HG02840 (cell line): Measurements from ENCODE around the gene SFMBT2.
"Not testable (repeated sequence)": the region's sequence is repeated elsewhere in the genome, so short reads cannot be mapped to it uniquely, and the experiment has no call there.

ENCODE experiments used
- ATAC-seq: cut with Tn5 transposase; IDR thresholded peaks from one replicate; pipeline ENCODE4 v1.9.1; 2021; ENCODE audit warnings: mild to moderate bottlenecking, moderate library complexity, moderate number of reproducible peaks; ENCODE audit not compliant: unreplicated experiment, low FRiP score

SFMBT2 gene

DNA sequence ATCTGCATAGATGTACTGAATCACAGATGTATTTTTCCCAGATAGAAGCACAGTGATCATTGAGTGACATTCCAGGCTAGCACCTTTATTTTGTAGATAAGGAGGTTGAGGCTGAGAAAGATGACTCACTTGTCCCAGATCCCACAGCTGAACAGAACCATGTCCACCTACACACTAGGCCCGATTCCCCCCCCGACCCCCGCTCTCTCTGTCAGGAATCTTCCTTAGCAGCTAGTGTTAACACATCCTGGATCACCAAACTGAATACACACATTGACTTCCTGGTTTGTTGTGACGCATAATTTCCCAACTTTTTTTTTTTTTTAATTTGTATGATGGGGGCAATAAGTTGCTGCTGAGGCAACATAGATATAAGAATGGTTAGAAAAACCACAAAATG, 5.2 kb downstream of the SFMBT2 start:
- no peak for ATAC-seq

DNA sequence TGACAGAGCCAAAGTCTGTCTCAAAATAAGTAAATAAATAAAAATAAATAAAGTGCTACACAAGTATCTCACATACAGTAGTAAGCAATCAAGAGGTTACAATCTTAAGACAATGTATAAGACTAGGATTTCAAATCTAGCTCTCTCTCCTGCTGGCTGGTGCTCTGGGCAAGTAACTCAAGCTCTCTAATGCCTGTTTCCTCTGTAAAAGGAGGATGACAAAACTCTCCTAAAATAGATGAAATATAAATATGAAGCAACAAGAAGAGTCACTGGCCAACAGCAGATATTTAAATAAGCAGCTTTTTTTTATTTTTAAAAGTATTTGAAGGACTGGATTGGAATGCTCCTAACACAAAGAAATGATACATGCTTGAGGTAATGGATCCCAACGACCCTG, 7.2 kb downstream of the SFMBT2 start:
- no peak for ATAC-seq

DNA sequence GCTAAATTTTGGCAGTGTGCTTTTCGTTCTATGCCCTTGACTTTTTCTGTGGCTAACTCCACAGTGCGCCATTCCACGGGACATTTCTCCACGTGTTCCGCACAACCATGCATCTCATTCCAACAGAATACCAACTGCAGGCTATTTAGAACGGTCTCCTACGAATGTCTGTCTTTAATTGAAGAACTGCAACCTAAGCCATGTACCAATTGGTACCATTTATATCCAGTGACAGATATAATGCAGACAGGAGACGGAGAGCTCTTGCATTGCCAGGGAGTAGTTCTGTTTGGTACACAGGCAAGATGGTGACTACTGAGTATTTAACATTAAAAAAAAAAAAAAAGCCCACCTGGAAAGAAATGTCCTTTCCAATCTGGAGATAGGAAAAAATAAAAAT, 9.1 kb downstream of the SFMBT2 start:
- ATAC-seq, result no peak

DNA sequence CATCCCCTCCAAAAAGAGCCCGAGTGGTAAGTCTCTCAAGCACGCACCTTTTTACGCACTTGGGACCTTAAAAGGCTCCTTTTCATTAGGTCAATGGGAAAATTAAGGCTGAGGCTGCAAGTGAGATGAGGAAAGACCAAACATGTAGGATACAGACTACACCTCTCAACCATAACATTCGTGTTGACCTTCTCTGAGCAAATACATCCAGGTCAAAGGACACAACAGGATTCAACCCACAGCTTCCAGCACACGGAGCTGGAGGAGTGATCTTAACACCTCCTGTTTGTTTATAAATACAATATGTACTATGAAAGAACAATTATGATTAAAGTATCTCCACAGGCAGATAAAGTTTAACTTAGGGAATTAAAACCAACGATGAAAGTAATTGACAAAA, 9.7 kb downstream of the SFMBT2 start:
- no peak for ATAC-seq

DNA sequence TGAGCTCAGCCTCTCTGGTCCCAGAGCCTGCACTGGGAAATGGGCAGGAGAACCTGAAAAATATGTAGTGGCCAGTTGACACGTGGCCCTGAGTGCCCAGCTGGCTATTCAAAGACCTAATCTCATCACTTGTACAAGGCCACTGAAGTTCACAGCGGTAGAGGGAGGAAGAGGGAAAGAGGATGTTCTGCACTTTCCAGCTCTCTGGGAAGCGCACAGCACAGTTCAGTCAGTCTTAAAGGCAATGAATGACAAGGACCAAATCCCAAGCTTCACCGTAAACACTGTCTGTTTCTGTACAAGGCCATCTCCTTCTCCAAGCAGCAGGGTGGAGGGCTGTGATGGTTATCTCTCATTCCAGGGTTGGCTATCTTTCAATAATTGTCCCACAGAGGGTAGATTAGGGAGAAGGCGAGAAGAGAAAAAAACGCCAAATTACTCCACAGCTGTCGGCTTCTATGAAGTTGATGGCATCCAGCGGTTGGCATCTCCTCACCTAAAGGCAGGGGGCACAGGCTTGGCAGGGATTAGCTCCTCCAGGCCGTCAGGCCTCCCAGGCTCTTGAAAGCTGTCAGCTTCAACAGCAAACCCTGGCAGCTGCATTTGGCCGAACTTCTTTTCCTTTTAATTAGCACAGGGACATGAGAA, 10.6 kb downstream of the SFMBT2 start:
- ATAC-seq, result no peak

DNA sequence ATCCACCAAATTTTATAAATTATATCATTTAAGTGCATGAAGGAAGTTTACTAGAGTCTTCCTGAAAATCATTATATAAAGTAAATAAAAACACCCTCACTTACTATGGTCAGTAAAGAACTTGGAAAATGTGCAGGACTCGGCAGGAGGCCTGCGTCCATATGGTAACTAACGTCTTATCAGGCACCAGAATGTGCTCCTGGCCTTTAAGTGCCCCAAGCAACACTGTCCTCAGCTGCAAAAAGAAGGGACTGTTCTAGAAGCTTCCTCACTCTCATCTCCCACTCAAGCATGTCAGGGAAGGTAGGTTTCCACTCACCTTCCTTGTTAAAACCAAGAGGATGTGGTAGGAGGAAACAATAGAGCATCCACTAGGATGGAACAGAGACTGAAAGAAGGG, 11.3 kb downstream of the SFMBT2 start:
- no peak for ATAC-seq

DNA sequence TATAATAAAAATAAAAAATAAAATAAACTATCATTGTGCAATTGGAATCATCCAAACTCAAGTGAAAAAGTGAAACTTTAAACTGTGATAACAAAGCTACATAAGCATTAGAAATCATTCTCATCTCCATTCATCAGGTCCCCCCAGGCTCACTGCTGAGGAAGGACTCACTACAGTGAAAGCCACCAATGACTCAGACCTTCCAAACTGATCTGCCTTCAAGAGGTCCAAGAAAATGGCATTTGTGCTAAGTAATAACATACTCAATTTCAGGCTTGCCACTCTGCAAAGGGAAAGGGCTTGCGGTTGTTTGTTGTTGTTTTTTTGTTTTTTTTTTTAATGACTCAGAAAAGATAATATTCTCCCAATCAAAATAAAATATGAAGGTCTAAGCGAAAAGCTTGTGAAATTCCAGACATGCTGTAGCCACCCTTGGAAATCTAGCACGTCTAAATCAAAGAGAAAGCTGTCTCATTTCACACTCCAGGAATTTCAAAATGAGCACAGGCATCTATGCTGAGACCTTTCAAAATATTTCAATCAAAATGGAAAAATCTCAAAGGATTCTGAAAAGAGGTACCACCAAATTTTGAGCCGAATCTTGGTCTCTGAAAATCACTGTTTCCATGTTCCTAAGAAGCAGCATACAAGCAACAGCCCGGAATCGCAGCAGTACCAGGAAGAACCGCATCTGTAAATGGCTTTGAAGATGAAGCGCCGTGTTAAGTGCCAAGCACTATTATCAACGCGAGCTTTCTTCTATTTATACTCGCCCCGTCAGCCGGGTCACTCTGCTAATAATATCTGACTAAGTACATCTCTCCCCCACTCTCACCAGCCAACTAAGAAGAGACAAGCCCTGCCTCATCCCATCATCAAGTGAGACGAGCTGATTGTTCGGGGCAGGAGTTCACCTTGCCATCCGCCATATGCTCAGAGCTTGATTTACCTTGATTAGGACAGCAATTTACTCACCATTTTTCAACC, 13.5 kb downstream of the SFMBT2 start:
- no peak for ATAC-seq

DNA sequence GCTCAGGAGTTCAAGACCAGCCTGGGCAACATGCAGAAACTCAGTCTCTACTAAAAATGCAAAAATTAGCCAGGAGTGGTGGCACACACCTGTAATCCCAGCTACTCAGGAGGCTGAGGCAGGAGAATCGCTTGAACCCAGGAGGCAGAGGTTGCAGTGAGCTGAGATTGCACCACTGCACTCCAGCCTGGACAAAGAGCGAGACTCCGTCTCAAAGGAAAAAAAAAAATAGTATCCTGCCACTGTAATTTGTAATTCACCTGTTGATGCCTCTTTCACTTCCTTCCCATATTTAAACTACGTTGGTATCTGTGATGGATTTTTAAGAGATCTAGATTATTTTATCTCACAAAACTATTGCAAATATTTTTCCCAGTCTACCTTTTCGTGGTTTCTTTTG, 18.5 kb downstream of the SFMBT2 start:
- ATAC-seq, result not testable (repeated sequence)

DNA sequence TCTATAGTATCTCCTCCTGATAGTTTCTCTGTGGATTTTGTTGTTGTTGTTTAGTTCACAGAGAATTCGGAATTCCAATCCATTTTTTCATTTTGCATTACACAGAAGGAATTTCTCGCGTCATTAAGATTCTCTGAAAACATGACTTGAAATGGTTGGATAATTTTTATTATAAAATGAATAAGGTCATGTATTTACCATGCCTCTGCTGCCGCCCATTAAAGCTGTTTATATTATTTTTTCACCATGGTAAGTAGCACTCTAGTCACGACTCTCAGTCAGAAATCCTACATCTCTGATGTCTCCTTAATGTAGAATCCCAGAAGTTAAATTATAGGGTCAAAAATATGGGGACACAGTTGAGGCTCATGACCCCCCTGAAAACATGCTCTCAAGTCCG, 19.1 kb downstream of the SFMBT2 start:
- no peak for ATAC-seq

DNA sequence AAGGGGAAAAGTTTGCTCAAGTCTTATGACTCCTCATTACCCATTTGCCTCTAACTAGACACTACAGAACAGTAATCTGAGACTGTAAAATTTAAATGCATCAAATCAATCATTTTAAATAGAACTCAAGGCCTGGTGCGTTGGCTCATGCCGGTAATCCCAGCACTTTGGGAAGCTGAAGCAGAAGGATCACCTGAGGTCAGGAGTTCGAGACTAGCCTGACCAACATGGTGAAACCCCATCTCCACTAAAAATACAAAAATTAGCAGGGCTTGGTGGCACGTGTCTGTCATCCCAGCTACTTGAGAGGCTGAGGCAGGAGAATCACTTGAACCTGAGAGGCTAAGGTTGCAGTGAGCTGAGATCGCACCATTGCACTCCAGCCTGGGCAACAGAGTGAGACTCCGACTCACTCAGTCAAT, 20.1 kb downstream of the SFMBT2 start:
- not testable (repeated sequence) for ATAC-seq

DNA sequence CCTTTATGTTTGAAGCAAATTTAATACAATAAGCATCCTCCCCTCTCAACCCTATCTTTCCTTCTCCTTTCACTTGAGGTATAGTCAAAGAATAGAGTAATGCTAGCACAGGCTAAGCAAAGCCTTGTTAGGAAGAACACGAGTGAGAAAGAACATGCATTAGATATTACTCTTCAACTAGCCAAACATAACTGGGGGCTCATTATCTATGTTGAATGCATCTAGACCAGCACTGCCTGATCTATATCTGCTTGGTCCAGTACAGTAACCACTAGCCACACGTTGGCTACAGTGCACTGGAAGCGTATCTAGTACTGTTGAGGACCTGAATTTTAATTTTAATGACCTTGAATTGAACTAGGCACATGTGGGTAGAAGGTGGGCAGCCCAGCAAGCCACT, 21.0 kb downstream of the SFMBT2 start:
- ATAC-seq, result no peak

DNA sequence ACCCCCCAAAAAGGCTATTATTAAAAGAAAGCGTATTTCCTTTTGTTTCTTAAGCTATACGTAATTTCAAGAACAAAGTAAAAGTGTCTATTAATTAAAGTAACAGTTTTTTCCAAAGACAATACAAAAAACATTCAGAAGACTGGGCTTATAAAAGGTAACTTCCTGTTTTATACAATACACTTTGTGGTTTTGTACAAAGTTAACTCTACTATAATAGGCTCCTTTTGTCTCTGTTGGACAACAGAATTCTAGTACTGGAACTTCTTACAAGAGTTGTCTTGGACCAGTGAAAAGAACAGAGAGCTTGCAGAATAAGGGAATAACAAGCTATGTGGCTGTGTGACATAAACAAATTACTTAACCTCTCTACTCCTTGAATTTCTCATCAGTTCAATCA, 21.5 kb downstream of the SFMBT2 start:
- ATAC-seq, result no peak

DNA sequence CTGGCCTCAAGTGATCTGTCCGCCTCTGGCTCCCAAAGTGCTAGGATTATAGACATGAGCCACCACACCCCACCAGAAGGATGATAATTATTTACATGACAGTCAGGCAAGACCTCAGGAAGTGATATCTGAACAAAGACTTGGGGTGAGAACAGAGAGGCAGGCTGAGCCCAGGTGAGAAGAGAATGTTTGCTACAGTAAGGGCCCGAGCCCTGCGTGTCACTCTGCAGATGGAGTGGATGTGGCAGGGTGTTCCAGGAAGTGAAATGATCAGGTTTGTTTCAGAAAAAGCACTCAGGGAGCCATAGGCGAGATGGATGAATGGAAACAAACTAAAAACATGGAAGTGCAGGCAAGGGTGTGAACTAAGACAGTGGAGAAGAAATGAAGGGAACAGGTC, 22.2 kb downstream of the SFMBT2 start:
- ATAC-seq, result no peak

DNA sequence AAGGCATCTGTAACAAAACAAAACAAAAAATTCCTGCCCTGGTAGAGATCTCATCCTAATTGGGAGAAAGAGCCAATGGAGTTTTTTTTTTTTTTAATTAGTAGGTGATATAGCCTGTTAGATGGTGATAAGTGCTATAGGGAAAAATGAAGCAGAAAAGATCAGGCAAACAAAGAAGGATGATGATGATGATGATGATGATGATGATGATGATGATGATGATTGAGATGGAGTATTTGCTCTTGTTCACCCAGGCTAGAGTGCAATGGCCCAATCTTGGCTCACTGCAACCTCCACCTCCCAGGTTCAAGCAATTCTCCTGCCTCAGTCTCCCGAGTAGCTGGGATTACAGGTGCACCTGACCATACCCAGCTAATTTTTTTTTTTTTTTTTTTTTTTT, 22.7 kb downstream of the SFMBT2 start:
- not testable (repeated sequence) for ATAC-seq

DNA sequence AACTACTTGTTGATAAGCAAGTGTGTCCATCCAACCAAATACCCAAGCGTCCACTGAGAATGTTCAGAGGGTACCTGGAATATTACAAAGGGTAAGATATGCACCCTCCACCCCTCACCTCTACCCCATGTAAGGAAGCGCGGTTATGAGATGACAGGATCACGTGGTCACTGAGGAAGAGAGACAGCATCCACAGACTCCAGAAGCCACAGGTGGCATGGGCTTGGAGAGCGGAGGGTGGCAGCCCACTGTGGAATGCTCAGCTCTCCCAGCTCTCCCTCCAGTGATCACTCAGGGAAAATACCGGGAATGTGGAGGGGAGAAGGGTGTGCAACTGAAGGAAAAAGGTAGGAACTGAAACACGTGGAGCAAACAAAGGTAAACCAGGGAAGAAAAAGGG, 25.7 kb downstream of the SFMBT2 start:
- no peak for ATAC-seq

DNA sequence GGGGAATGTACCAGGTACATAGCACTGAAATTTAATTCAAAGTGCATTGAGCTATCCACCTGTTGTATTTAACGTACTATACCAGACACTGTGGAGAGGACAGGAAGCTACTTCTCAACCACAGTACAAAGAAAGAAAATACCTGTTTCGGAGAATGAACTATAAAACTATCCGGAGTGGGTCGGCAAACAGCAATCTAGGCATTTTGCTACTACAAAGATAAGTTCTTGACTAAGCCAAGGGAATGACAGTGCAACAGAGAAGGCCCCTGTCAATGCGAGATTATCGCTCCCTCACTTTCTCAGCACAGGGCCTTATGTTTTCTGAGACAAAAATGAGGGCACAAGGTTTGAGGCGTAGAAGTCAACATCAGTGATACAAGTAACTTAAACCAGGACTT, 27.4 kb downstream of the SFMBT2 start:
- ATAC-seq, result no peak

DNA sequence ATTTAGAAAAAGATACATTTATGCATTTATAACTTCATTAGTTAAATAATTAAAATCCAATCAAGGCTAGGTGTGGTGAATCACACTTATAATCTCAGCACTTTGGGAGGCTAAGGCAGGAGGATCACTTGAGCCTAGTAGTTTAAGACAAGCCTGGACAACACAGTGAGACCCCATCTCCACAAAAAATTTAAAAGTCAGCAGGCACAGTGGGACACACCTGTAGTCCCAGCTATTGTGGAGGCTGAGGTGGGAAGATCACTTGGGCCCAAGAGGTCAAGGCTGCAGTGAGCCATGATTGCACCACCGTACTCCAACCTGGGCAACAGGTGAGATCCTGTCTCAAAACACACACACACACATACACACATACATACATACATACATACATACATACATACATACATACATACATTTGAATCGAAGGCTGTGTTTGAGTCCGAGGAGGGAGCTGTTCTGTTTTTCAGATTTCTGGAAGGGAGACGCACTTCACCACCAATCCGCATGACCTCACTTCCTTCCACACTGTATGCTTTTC, 30.1 kb downstream of the SFMBT2 start:
- no peak for ATAC-seq

DNA sequence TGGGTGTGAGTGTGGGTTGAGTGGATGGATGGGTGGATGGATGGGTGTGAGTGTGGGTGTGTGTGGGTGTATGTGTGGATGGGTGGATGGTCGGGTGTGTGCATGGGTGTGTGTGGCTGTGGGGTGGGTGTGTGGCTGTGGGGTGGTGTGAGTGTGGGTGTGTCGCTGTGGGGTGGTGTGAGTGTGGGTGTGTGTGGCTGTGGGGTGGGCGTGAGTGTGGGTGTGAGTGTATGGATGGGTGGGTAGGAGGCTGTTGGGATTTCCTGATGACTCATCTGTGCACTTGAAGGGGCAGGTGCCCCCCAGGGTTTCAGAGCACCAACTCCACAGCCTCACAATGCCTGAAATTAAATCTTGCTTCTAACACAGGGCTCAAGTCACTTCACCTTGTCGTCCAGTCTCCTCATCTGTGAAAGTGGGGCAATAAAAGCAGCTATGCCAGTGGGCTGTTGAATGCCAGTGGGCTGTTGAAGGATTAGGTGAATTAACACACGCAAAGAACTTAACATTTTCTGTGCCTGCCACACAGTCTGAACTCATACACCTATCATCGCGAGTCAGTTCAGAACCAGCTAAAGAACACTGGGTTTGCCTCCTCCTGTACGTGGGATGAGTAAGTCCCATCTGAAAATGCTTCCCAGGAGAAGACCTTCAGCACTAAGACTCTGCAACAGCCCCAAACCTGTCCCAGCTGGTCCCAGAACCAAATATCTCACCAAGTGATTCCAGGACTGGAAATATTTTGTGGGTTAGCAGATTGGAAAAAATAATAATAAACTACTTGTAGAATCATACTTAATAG, 32.0 kb downstream of the SFMBT2 start:
- ATAC-seq, result no peak

DNA sequence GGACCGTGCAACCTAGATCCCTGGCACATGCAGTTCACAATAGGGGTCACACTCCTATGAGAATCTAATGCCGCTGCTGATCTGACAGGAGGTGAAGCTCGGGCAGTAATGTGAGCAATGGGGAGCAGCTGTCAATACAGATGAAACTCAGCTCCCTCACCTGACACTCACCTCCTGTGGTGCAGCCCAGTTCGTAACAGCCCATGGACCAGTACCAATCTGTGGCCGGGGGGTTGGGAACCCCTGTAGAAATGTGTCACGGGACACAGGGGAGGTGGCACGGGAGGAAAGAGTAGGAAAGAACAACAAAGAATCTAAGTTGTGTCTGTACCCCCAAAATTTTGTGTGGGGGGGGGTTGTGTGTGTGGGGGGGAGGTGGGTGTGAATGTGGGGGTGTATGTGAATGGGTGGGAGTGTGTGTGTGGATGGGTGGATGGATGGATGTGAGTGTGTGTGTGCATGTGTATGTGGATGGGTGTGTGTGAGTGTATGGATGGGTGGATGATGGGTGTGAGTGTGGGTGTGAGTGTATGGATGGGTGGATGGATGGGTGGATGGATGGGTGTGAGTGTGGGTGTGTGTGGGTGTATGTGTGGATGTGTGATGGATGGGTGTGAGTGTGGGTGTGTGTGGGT, 33.1 kb downstream of the SFMBT2 start:
- no peak for ATAC-seq

DNA sequence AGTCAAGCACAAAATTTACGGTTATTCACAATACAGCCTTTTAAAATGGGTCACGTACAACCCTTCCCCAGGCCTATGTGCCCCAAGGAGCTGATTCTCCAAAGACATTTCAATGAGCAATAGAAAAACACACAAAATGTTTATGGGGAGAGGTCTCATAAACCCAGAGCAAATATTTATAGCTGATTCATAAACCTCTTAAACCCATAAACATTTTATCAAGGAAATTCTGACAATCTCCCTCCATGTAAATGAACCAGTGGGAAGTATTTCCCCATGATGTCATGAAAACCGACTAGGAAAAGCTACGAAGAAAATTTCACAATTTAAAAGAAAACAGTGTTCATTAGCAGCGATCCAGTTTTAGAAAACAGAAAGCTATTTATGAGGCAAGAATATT, 36.0 kb downstream of the SFMBT2 start:
- no peak for ATAC-seq
